Inferior parietal cortex (tissue), 1 donor: Measurements from ENCODE around the gene SCGB1C2.
"Not testable (repeated sequence)": the region's sequence is repeated elsewhere in the genome, so short reads cannot be mapped to it uniquely, and the experiment has no call there.

Experiments used
- DNase-seq: peaks from one replicate; pipeline ENCODE4 v3.0.0-alpha.2; 2016; ENCODE audit errors: extremely low spot score

Gene SCGB1C2

DNA sequence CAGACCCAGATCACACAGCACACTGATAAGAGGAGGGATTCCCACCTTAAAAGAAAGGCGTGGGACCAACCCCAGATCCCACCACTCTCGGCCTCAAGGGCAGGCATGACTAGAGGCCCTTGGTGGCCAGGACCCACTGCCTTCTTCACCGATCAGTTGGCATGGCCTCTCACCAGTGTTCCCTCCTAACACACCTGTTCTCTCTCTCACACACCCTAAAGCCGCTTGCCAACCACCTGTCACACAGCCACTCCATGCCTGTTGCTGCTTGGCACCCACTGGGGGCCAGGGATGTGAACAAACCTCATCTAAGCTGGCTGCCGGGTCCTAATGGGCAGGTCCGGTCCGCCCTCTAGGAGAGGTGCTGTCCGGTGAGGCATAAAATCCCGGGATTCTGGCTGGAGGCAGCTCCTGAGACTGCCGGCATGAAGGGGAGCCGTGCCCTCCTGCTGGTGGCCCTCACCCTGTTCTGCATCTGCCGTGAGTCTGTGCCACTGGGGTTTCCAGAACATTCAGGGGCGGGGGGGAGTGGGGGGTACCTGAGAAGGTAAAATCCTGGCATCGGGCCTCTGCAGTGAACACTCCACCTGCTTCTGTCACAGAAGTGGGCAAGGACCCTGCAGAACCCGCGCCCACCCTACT lies at the start of gene SCGB1C2:
Gene SCGB1C2, plus strand, starts transcription at position 404 of the 642 bp plus-strand sequence. Its CDS starts 22 bp downstream, at position 426.
- not testable (repeated sequence) for DNase-seq

DNA sequence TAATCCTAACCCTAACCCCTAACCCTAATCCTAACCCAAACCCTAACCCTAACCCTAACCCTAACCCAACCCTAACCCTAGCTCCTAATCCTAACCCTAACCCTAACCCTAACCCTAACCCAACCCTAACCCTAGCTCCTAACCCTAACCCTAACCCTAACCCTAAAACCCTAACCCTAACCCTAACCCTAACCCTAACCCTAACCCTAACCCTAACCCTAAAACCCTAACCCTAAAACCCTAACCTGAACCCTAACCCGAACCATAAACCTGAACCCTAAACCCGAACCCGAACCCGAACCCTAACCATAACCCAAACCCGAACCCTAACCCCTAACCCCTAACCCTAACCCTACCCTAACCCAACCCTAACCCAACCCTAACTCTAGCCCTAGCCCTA lies 24.3 kb upstream of the SCGB1C2 start:
- DNase-seq: peak; percentile 1

DNA sequence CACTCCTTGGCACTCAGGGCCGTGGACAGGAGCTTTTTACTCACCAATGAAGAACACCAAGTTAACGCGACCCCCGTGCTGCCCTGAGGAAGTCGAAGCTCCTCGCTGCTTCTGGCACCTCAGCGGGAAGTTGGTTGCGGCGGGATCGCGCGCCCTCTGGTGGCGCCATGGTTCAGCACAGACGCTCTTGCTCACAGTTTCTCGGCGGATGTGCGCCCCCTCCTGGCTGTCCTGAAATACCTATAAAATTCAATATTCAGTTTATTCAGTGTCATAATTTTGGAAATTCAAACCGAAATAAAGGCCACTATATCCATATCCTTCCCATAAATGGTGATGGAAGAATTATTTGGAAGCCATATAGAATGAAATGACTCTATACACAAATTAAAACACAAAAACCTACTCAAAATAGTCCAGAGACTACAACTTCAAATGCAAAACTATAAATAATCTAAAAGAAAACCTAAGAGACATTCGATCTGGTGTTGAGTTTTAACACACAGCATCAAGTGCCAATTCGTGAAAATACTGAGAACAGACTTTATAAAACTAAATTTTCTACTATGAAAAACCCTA lies 18.9 kb upstream of the SCGB1C2 start:
- not testable (repeated sequence) for DNase-seq

DNA sequence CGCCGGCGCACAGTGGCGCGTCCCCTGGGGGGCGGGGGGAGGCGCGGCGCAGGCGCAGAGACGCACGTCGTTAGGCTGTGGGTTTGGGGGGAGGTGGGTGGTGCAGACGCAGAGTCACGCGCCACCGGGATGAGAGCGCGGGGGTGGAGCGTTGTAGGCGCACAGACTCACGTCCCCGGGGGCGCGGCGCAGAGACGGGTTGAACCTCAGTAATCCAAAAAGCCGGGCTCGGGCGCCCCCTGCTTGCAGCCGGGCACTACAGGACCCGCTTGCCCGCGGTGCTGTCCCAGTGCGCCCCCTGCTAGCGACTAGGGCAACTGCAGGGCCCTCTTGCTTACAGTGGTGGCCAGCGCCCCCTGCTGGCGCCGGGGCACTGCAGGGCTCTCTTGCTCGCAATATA lies 3.4 kb upstream of the SCGB1C2 start:
- DNase-seq: not testable (repeated sequence)

DNA sequence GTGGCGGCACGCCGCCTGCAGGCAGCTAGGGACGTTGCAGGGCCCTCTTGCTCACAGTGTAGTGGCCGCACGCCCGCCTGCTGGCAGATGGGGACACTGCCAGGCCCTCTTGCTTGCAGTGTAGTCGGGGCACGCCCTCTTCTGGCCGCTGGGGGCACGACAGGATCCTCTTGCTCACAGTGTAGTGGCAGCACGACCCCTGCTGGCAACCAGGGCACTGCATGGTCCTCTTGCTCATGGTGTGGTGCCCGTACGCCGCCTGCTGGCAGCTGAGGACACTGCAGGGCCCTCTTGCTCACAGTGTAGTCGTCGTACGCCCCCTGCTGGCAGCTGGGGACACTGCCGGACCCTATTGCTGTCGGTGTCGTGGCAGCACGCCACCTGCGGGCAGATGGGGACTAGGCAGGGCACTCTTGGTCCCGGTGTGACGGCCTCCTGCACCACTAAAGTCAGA lies 3.0 kb upstream of the SCGB1C2 start:
- DNase-seq: not testable (repeated sequence)

DNA sequence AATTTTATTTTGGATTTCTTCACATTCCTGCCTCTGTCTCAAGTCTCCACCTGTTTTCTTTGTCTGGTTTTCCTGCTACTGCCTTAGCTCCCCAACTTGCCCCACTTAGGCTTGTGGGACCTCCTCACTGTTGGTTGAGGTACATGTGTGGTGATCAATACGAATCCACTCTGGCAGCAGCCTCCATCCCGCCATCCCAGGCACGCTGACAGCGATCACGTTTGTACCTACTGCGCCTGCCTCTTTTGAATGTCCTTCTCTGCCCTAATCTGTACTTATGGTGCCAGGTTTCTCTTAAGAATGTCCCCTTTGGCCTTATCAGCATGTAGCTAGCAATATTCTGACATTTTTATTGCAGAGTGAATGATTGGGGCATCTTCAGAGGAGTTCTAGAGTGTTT lies 2.3 kb upstream of the SCGB1C2 start:
- DNase-seq: not testable (repeated sequence)

DNA sequence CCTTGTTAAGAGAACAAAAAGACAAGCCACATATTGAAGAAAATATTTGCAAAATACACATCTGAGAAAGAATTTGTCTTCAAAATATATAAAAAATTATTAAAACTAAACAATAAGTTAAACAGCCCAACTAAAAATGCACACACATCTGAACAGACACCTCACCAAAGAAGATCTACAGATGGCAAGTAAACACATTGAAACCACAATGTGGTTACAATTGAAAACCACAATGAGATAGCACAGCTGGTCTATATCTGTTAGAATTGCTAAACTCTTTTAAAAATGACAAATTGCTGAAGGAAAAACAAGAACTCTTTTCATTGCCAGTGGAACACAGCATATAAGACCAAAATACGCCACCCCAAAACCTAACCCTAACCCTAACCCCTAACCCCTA lies 1.5 kb upstream of the SCGB1C2 start:
- not testable (repeated sequence) for DNase-seq

DNA sequence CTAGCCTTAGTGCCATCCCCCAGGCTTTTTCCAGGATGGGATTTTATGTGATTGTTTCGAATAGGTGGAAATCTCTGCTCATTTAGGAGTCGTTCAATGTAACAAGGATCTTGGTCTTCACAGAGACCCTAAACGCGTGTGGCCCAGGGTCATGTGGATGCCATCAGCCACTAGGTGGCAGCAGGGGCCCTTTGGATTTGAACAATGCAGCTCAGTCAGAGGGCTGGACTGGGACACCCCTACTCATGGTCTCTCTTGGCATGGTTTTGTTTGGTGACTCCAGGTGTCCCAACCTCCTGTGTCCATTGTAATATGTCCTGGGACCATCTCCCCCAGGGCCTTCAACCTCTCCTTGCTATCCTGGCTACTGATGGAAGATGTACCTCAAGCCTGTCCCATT lies 838 bp upstream of the SCGB1C2 start:
- DNase-seq: not testable (repeated sequence)

DNA sequence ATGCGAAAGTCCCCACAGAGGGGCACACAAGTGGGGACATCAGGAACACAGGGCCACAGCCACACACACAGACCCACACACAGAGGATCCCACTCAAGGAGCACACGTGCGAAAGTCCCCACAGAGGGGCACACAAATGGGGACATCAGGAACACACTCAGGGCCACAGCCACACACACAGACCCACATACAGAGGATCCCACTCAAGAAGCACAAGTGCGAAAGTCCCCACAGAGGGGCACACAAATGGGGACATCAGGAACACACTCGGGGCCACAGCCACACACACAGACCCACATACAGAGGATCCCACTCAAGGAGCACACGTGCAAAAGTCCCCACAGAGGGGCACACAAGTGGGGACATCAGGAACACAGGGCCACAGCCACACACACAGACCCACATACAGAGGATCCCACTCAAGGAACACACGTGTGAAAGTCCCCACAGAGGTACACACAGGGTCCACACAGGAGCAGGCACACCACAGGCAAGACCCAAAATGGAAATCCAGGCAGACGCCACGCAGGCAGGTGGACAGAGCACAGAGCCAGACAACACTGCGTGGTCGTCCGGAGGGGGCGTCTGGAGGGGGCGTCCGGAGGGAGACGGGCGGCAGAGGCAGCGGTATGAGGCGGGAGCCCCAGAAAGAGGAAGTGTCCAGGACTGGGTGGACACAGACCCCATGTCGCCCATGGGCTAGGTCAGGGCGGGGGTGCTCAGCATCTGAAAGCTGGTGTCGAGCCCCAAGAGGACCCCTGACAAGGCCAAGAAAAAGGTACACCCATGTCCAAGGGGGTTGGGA lies 2.2 kb downstream of the SCGB1C2 start:
- DNase-seq: not testable (repeated sequence)

DNA sequence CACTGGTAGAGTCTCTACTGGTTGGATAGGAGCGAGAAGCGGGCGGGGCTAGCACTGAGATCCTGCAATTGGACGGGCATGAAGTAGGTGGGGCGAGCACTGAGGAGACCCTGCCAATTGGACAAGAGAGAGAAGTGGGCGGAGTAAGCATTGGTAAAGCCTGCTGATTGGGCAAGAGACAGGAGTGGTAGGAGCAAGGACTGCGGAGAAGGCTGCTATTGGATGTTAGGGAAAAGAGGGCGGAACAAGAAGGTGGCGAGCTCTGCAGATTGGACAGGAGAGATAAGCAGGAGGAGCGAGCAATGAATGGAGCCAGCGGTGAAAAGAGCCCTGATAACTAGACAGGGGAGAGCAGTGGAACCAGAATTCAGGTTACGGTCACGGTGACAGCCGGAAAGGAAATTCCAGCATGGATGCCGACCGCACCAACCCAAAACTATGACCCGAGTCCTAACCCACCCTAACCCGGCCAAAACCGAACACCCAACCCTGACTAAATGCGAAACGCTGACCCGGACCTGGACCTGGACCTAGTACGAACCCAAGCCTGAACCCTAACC lies 4.8 kb downstream of the SCGB1C2 start:
- no peak for DNase-seq

DNA sequence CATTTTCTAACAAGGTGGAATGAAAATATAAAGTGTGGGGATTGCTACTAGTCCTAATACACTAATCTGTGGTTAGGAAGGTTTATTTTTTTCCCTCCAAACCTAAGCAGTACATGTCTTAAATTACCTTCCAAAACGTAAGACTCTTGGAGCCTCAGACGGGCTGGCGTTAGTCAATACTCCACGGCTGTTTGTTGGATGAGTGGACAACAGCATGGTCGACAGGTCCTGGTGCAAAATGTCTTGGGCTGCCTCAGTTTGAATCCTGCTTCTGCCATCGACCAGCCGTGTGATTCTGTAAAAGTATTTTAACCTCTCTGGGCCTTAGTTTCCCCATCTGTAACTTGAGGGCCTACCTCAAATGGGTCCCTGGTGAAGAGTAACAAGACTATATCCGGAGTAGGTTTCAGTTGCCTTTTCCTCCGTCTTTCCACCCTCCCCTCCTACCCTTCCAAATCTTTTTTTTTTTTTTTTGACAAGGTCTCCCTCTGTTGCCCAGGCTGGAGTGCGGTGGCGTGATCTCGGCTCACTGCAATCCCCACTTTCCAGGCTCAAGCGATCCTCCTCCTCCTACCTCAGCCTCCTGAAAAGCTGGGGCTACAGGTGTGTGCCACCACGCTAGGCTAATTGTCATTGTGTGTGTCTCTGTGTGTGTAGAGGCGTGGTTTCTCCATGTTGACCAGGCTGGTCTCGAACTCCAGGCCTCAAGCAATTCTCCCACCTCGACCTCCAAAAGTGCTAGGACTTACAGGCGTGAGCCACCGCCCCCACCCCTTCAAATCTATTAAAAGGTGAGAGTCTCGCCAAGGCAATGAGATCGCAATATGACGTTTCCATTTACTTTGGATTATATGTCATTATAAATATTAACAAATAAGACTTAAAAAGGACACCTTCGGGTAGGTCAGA lies 5.8 kb downstream of the SCGB1C2 start:
- DNase-seq: no peak

DNA sequence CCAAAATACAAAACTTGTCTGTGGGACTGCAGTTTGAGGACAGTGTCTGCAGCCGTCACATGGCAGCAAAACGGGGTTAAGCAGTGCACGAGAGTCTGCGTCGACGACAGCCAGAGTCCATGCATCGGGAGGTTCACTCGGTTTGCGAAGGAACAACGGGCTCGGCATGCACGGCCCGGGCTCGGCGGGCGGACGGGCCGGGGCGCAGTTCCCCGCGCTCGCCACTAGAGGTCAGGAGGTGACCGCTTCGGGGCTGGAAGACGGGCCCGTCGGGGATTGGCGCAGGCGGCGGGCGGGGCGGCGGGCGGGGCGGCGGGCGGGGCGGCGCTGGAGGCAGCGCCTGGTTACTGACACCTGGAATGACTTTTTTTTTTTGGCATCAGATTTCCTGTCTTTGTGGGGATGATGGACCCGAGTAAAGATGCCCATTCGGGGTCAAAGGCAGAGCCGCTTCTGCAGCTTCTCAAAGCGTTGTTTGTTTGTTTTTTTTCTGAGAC lies 6.5 kb downstream of the SCGB1C2 start:
- peak; percentile 69 for DNase-seq

DNA sequence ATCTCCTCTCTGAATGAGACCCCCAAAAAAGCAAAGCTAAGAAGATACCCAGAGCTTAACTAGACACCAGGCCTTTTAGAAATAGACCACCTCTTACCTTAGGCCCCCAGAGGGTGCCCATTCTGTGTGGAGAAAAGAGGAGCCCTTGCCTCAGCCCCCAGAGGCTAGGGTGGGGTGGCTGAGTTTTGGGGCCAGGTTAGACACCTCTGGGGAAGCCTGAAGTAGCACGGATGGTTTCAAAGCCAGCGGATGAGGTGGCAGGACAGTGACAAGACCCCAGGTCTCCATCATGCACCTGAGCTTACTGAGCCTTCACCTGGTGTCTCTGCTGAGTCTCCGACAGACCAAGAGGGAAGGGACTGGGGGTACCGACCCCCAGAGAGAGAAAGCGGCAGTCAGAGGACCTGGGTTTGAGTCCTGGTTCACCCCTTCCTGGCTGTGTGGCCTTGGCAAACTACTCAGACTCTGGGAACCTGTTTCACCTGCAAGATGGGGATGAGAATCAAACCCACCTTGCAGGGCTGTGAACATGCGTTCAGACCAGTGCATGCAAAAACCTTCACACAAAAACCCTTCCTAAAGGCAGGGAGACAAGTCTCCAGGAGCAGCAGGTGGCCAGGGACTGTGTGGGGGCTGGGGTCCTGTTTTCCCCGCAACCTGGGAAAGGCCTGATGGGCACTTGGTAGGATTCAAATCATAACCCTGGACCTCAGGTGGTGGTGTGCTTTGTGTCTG lies 7.7 kb downstream of the SCGB1C2 start:
- DNase-seq: no peak

DNA sequence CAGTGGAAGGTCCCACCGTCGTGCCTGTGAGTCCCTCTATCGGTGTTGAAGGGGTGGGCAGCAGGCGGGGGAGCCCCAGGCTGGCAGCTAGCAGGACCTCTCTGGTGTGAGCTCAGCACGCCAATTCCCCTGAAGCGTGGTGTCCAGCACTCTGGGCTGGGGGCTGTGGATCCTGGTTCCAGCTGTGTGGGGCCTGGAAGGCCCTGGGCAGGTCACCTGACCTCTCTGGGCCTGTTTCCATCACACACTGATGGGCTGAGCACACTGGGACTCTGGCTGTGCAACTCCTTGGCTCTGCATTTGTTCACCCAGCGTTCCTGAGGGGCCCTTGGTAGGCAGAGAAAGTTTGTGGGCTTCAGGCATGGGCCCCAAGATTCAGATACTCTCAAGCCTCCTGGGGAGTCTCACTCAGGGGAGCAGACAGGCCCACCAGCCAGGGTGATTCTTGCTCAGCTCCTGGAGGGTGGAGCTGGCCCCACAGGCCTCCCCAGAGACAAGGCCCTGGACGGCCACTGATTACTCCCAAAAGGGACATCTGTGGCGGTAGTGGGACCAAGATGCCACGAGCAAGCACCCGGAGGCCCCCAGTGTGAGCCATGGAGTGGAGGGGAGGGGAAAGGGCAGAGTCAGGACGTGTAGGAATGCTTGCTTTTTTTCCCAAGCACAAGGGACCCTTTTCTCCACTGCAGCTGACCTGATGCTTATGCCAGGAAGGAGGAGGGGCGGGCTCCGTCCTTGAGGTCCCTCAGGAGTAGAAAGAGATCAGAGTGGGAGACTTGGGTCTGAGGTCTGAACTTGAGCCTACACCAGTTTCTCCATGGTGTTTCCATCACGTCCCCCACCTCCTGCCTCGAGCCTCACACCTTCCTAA lies 8.5 kb downstream of the SCGB1C2 start:
- DNase-seq: no peak

DNA sequence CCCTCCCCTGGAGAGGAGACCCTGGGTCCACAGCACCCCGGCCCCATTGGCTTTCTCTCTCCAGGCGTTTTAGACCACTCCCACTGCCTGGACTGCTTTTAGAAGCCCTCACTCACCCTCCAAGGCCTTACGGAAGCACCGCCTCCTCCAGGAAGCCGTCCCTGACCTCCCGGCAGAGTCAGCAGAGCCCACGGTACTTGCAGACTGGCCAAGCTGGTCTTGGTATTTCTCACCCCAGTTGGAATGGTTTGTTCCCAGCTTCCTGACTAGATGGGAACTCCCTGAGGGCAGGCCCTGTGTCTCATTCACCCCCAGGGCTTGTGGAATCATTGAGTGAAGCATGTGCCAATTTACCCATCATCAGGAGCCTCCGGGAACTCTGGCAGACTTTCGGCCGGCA lies 9.2 kb downstream of the SCGB1C2 start:
- no peak for DNase-seq

DNA sequence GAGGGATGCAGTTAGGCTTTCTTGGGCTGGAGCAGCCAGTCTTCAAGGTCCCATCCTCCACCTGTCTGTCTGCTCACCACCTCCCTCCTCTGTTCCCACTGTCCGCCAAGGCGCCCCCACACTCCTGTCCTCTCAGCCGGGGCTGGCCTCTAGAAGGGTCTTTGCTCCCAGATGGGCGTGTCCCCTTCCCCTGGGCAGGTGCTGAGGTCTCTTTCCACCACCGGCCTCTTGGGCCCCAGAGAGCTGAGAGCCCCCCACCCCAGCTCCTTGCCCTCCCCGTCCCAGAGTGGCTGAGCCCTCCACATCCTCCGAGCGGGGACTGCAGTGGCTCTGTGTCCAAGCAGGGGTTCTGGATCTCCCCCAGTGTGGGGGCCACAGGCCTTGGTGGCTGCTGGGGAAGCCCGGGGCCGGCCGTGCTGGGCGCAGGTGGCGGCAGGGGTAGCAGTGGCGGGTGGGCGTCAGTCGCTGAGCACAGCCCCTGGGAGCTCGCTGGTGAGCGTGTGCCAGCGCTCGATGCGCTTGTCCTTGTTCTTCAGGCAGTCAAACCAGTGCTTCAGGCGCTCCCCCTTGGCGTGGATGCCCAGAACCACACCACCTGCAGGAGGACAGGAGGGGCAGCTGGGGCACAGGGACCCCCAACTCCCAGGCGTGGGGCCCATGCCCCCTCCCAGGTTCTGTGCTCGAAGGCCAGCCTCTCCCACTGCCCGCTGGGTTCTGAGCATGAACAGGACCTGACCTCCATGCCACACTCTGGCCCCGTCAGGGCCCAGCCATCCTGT lies 9.8 kb downstream of the SCGB1C2 start:
- DNase-seq: no peak

DNA sequence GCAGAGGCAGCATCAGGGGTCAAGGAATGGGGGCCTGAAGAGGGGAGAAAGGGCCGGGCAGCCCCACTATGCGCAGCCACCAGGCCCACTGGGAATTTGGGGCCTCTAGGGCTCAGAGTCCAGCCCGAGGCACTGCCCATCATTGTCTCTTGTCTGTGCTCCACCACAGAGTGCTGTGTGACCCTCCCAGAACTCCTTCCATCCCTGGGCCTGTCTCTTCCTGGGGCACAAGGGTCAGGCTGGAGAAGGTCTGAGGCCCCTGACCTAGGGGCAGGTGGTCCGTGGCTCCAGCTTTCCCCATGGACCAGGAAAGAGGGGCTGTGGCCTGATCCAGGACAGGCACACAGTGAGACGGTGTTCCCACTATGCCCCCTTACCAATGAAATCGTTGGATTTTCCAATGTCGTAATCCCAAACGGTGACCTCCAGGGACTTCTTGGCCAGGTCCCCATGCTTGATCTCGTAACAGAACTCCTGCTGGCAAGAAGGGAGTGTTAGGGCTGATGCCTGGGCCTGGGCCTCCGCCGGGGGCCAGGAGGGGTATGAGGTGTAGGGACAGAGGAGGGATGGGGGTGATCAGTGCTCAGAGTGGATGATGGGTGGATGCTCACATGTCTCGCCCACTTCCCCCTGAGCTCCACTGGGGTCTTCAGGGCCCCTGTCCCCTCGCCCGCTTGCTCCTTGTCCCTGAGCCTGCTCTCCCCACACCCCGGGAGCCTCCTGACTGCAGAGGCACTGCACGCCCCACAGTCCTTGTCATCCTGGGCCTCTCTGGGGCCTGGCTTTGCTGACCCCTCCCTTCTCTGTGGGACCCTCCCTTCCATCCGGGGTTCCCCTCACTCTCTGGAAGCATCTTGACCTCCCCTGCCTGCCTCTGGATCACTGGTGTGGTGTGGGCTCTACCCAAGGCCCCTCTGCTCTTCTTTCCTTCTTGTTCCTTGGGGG lies 10.7 kb downstream of the SCGB1C2 start:
- no peak for DNase-seq

DNA sequence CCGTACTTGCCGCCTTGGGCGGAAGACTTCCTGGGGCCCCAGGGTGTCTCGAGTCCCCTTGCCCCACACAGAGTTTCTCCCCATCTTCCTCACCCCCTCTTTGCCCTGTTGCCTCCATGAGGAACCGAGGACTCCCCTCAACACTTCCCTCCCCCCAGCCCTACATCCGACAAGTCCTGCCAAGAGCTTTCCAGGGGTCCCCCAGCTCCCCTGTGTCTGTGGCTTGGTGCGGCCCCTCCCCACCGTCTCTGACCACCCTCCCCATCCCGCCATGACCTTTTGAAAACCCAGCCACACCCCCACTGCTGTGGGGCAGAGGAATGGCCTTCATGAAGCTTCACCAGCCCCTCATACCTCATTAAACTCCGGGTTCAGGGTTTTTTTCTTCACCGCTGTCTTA lies 11.4 kb downstream of the SCGB1C2 start:
- no peak for DNase-seq
